ENCODE measurements around the gene CDK5R1.

GRCh38 chr17:32449963-32450362 lies 36.8 kb upstream of the CDK5R1 start:
- TF ChIP-seq, protein P1, sequence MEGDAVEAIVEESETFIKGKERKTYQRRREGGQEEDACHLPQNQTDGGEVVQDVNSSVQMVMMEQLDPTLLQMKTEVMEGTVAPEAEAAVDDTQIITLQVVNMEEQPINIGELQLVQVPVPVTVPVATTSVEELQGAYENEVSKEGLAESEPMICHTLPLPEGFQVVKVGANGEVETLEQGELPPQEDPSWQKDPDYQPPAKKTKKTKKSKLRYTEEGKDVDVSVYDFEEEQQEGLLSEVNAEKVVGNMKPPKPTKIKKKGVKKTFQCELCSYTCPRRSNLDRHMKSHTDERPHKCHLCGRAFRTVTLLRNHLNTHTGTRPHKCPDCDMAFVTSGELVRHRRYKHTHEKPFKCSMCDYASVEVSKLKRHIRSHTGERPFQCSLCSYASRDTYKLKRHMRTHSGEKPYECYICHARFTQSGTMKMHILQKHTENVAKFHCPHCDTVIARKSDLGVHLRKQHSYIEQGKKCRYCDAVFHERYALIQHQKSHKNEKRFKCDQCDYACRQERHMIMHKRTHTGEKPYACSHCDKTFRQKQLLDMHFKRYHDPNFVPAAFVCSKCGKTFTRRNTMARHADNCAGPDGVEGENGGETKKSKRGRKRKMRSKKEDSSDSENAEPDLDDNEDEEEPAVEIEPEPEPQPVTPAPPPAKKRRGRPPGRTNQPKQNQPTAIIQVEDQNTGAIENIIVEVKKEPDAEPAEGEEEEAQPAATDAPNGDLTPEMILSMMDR (IDR thresholded peaks at IDR 0.05) = no peak
- TF ChIP-seq POLR2A (IDR thresholded peaks at IDR 0.05) = no peak
- no peak for TF ChIP-seq EP300 (IDR thresholded peaks at IDR 0.05)
